Tibial nerve (tissue), 4 donors: ENCODE measurements around the gene LAMC2. TPM values are rescaled to one million over a fixed set of nuclear protein-coding genes. Genes with fewer than 3 reads are reported as not detected.
A peak's percentile ranks its signal among the peaks of the same experiment; 100 is the strongest.

ENCODE experiments used
- DNase-seq, 2 donors: peaks; one replicate each; pipeline ENCODE4 v3.0.0-alpha.2; 2019; ENCODE audit warnings: low spot score in 2 of 2
- H3K27ac ChIP-seq, 4 donors: fragments of 200-600 bp; sonication (generic) in 3 of 4; one replicate each; pipeline ENCODE4 v1.5.1; 2017 to 2019; ENCODE audit warnings: mild to moderate bottlenecking in 1 of 4
- H3K27me3 ChIP-seq, 2 donors: fragments of 200-600 bp; sonication (generic) in 1 of 2; one replicate each; pipeline versions ENCODE4 v1.5.1 to v1.6.0; 2017 to 2019
- H3K36me3 ChIP-seq, 3 donors: fragments of 200-600 bp; sonication (generic); one replicate each; pipeline ENCODE4 v1.5.1; 2018 to 2019
- H3K4me1 ChIP-seq, 4 donors: fragments of 200-600 bp; sonication (generic) in 3 of 4; one replicate each; pipeline ENCODE4 v1.5.1; 2017 to 2019
- H3K4me3 ChIP-seq, 4 donors: fragments of 200-600 bp; sonication (generic) in 3 of 4; one replicate each; pipeline ENCODE4 v1.5.1; 2017 to 2019; ENCODE audit warnings: mild to moderate bottlenecking in 1 of 4, moderate library complexity in 1 of 4
- H3K9me3 ChIP-seq, 4 donors: fragments of 200-600 bp; sonication (generic) in 3 of 4; one replicate each; pipeline ENCODE4 v1.5.1; 2017 to 2019
- EP300 ChIP-seq, 2 donors: sonication (generic); formaldehyde crosslinking; IDR thresholded peaks; one replicate each; pipeline ENCODE4 v1.6.1; 2017; ENCODE audit warnings: antibody characterized with exemption in 2 of 2, mild to moderate bottlenecking in 1 of 2
- POLR2A ChIP-seq, 2 donors: fragments of 450-650 bp; IDR thresholded peaks; one replicate each; pipeline ENCODE4 v1.6.1; 2017; ENCODE audit warnings: antibody characterized with exemption in 2 of 2, mild to moderate bottlenecking in 2 of 2, moderate library complexity in 2 of 2
- WGBS, 2 donors: methylation state at CpG; one replicate each; pipeline ENCODE4 v1.1.5; 2018; 5-methylcytosine and 5-hydroxymethylcytosine counted together
- total RNA-seq, 4 donors: library from RNA; depleted of rRNA; stranded (reverse); fragments of >200 nt; gene quantifications; one replicate each; pipeline ENCODE4 v1.1.0, GENCODE V29; 2016
- TF ChIP-seq, protein P1 (sequence below), 5 experiments: fragments of 200-600 bp in 3 of 5; fragments of 450-650 bp in 2 of 5; sonication (generic) in 3 of 5; IDR thresholded peaks; one replicate each; pipeline ENCODE4 v1.5.1; 2016 to 2019; ENCODE audit warnings: antibody characterized with exemption in 5 of 5, mild to moderate bottlenecking in 3 of 5, moderate library complexity in 2 of 5

The LAMC2 gene
- total RNA-seq, 4 donors from 2014 or later = 4.5 to 11.9 (median 8.1) TPM

DNA sequence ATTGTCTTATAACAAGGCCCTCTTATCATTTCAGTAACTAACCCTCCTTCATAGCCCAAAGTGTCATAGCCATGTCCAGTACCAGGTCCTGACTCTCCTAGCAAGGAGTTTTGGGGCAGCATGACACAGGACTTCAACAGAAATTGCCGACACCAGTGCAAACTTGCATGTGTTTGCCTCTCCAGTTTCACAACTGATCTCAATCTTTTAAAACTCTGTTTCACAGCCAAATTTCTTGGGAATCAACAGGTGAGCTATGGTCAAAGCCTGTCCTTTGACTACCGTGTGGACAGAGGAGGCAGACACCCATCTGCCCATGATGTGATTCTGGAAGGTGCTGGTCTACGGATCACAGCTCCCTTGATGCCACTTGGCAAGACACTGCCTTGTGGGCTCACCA, 36.8 kb downstream of the LAMC2 start:
- no peak overlapping the region for H3K4me3 ChIP-seq
- no peak for DNase-seq
- H3K4me1 ChIP-seq = peaks cover 0 to 11% (median 3%) of the 10 kb centered on the region in 4 donors
- H3K27me3 ChIP-seq = no peaks in the 10 kb centered on the region
- no peaks in the 10 kb centered on the region for H3K9me3 ChIP-seq
- WGBS, 2 donors = 94% methylated on average over 3 of the region's 3 CpGs
- TF ChIP-seq EP300 (IDR thresholded peaks at IDR 0.05) (no peak), POLR2A (IDR thresholded peaks at IDR 0.05) (no peak)
- TF ChIP-seq, protein P1, sequence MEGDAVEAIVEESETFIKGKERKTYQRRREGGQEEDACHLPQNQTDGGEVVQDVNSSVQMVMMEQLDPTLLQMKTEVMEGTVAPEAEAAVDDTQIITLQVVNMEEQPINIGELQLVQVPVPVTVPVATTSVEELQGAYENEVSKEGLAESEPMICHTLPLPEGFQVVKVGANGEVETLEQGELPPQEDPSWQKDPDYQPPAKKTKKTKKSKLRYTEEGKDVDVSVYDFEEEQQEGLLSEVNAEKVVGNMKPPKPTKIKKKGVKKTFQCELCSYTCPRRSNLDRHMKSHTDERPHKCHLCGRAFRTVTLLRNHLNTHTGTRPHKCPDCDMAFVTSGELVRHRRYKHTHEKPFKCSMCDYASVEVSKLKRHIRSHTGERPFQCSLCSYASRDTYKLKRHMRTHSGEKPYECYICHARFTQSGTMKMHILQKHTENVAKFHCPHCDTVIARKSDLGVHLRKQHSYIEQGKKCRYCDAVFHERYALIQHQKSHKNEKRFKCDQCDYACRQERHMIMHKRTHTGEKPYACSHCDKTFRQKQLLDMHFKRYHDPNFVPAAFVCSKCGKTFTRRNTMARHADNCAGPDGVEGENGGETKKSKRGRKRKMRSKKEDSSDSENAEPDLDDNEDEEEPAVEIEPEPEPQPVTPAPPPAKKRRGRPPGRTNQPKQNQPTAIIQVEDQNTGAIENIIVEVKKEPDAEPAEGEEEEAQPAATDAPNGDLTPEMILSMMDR (IDR thresholded peaks at IDR 0.05) = no peak
- H3K36me3 ChIP-seq = no peaks in the 10 kb centered on the region
- H3K27ac ChIP-seq = no peak overlapping the region

DNA sequence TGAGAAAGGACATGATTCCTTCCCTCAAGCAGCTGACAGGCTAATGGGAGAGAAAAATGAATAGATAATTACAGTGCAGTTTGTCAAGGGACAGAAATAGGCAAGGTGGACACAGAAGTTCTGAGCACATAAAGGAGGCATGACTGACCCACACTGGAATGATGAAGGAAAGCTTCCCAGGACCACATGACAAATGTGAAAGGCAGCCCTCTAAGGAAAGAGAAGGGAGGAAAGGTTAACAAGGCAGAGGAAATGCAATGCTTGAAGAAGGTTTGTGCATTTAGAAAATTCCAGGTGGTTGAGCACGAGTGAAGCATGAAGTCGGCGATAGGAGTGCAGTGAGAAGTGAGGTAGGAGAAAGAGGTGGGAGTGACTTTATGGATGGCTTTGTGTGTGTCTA, 37.4 kb downstream of the LAMC2 start:
- TF ChIP-seq POLR2A (IDR thresholded peaks at IDR 0.05) (no peak), EP300 (IDR thresholded peaks at IDR 0.05) (no peak)
- TF ChIP-seq, protein P1 (IDR thresholded peaks at IDR 0.05) = no peak
- Histone ChIP-seq H3K27ac (no peak overlapping the region), H3K9me3 (no peaks in the 10 kb centered on the region), H3K36me3 (no peaks in the 10 kb centered on the region), H3K4me3 (no peak overlapping the region), H3K27me3 (no peaks in the 10 kb centered on the region), H3K4me1 (peaks cover 0 to 11% (median under 1%) of the 10 kb centered on the region in 4 donors)
- no peak for DNase-seq
- 83 to 97% methylated on average over 3 of the region's 3 CpGs for WGBS, 2 donors

DNA sequence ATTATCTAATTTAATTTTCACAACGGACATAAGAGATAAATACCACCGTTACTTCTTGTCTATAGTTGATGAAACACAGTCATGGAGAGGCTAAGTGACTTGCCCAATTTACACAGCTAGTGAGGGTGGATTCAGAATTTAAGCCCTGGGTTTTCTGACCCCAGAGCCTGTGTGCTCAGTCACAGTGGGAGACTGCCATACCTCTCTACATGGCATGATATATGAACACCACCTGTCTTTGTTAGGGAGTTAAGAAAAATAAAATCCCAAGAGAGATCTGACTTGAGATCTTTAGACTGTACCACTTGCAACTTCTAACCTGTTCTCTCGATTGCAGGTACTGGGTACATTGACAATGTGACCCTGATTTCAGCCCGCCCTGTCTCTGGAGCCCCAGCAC, 40.3 kb downstream of the LAMC2 start:
- Histone ChIP-seq H3K27me3 (no peaks in the 10 kb centered on the region), H3K4me3 (no peak overlapping the region), H3K36me3 (no peaks in the 10 kb centered on the region), H3K4me1 (no peaks in the 10 kb centered on the region), H3K27ac (no peak overlapping the region), H3K9me3 (no peaks in the 10 kb centered on the region)
- DNase-seq = no peak
- TF ChIP-seq POLR2A (IDR thresholded peaks at IDR 0.05) (no peak), EP300 (IDR thresholded peaks at IDR 0.05) (no peak)
- TF ChIP-seq, protein P1 (IDR thresholded peaks at IDR 0.05) = no peak
- WGBS, 2 donors = 90 to 91% methylated on average over 4 of the region's 4 CpGs

DNA sequence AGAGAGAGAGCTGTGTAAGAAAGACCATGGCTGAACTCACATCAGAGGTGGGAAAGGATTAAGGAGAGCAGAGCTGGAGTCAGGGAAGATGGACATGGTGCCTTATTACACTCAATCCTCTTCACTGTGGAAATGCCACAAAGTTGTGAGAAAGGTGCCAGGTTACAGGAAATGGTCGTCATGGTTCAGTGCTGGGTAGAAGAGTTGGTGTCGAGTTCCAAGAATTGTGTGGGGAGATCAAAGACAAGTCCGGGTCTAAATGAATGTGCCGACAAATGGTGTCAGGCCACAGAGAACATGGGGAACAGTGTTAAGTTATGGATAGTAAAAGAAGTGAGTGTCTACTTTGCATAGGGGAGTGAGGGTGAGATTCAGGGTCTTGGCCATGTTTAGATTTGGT, 40.9 kb downstream of the LAMC2 start:
- Histone ChIP-seq H3K4me3 (no peak overlapping the region), H3K27ac (no peak overlapping the region), H3K36me3 (no peaks in the 10 kb centered on the region), H3K4me1 (no peaks in the 10 kb centered on the region), H3K27me3 (no peaks in the 10 kb centered on the region), H3K9me3 (no peaks in the 10 kb centered on the region)
- TF ChIP-seq, protein P1 (IDR thresholded peaks at IDR 0.05) = no peak
- no peak for TF ChIP-seq EP300 (IDR thresholded peaks at IDR 0.05)
- no peak for TF ChIP-seq POLR2A (IDR thresholded peaks at IDR 0.05)
- WGBS, 2 donors = 76 to 78% methylated on average over 4 of the region's 4 CpGs
- DNase-seq = no peak

DNA sequence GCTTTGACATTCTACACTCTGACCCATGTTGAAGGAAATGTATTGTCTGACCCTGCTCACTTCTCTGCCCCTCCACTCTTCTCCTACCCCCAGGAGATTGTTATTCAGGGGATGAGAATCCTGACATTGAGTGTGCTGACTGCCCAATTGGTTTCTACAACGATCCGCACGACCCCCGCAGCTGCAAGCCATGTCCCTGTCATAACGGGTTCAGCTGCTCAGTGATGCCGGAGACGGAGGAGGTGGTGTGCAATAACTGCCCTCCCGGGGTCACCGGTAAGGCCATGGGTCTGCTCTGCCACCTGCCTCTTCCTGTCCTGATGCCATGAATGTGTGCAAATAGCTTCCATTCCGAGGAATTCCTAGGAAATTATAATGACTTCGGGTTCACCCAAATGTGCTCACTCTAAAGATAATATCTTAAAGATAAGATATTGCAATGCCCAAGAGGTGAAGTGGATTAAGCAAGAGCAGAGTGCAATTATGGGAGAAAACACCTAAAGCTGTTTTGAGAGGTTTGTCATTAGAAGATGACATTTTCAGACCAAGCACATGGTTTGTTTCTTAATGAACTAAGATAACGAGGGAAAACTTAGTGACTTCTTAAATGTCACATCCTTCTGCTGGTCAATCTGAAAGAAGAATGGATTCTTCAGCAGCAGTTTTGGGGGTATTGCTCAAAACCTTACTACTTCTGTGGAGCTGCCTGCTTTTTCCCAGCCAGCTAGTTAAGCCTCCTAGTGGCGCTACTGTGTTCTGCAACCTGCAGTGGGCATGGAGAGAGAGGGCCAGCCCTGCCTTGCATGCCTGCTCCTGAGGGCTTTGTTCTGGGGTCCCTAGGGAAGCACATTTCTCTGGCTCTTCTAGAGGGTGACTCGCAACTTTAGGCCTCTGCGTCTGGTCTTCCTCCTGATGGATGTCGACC, 41.6 kb downstream of the LAMC2 start:
- H3K4me1 ChIP-seq = no peaks in the 10 kb centered on the region
- H3K4me3 ChIP-seq = no peak overlapping the region
- DNase-seq = peak in 1 of 2 donors; percentile 60
- 75 to 82% methylated on average over 16 of the region's 16 CpGs for WGBS, 2 donors
- H3K27me3 ChIP-seq = no peaks in the 10 kb centered on the region
- no peak for TF ChIP-seq EP300 (IDR thresholded peaks at IDR 0.05)
- TF ChIP-seq, protein P1 (IDR thresholded peaks at IDR 0.05) = peak; percentile 52 to 72 (median 62)
- H3K9me3 ChIP-seq = no peaks in the 10 kb centered on the region
- no peaks in the 10 kb centered on the region for H3K36me3 ChIP-seq
- no peak overlapping the region for H3K27ac ChIP-seq
